A549 treated with Hydrocortisone at 1 μM for 4 hours (cell line): Measurements from ENCODE around the gene TWIST1. TPM values are rescaled to one million over a fixed set of nuclear protein-coding genes. Genes with fewer than 3 reads are reported as not detected.

ENCODE experiments used
- total RNA-seq: library from RNA; stranded (reverse); fragments of 200-300 nt; extraction: Qiagen RNA extraction; gene quantifications from 5 replicates; pipeline ENCODE4 v1.2.3, GENCODE V29; 2022

TWIST1 gene
- total RNA-seq: 1.8 to 3.5 TPM (median 3.2 TPM) in 5 replicates

DNA sequence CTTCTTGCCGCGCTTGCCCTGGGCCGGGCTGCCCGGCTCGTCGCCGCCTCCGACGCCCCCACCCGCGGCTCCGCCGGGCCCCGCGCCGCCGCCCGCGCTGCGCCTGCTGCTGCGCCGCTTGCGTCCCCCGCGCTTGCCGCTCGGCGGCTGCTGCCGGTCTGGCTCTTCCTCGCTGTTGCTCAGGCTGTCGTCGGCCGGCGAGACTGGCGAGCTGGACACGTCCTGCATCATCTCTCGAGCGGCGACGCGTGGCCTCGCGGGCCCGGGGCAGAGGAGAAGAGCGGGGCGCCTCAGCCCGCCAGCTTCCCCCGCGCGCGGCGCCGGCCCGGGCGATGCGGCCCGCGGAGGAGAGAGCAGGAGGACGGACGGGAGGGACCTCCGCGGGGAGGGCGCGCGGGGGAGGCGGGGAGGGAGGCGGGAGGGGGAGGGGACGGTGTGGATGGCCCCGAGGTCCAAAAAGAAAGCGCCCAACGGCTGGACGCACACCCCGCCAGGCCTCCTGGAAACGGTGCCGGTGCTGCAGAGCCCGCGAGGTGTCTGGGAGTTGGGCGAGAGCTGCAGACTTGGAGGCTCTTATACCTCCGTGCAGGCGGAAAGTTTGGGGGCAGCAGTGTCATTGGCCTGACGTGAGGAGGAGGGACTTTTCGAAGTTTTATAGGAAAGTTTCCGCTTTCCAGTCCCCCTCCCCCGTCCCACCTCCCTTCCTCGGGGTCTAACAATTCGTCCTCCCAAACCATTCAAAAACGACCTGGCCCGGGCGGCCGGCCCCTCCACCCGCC lies at the start of gene TWIST1:
TSS of gene TWIST1 (minus strand) at position 546 of the 779 bp plus-strand sequence. CDS start at position 231, 315 bp downstream.

DNA sequence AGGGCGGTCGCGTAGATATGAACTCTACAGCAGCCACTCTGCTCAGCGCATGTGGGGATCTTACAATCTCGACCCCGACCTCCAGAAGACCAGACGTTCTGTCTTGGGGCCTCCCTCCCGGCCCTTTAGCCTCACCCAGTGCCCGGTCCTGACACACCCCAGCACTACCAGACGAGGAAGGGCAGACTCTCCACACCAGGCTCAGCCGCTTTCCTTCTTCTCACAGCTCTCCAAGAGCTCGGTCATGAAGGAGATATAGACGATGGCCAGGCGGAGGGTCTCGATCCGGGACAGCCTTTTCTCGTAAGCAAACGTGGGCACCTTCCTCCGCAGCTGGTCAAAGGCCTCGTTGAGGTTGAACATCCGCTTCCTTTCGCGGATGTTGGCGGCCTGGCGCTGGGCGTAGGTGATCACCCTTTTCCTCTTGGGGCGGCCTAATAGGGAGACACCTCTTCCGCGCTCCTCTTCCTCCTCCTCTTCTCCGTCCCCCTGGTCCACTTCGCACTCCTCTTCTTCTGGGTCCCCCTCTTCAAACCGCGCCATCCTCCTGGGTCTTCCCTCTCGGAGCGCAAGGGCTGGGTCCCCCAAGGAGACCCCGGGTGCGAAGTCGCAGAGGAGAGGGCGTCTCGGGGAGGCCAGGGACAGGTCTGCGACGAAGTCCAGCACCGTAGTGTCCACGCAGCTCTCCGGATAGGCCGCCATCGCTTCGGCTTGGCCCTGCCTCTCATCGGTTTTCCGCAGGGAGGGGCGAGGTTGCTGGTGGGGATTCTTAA lies 27.4 kb upstream of the TWIST1 start, which contains the start of gene FERD3L:
TSS of gene FERD3L (minus strand) at position 761 of the 773 bp plus-strand sequence. CDS start at position 702, 59 bp downstream.

Other genes with a start within 250 kb of the TWIST1 start
- not detected in 5 replicates for gene FERD3L, start 27.8 kb upstream of the TWIST1 start, total RNA-seq